ENCODE results near the gene DNAH12.

DNAH12 gene

DNA sequence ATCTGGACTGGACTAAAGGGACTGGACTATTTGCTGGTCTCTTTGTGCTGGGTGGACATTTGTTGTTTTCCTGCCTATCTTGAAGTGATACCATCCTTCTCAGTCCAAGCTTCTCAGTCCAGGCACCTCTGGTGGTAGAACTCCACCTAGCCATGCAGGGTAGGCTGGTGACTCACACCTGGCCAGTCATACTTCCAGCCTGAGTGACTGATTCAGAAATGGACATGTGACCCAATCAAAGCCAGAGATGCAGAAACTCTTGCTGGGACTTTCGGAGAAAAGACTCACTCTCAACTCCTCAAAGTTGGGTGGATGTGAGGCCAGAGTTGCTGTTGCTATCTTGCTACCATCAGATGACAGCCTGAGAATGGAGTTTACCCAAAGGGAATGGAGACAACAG lies 246.1 kb downstream of the DNAH12 start:
- no peak for DNase-seq

DNA sequence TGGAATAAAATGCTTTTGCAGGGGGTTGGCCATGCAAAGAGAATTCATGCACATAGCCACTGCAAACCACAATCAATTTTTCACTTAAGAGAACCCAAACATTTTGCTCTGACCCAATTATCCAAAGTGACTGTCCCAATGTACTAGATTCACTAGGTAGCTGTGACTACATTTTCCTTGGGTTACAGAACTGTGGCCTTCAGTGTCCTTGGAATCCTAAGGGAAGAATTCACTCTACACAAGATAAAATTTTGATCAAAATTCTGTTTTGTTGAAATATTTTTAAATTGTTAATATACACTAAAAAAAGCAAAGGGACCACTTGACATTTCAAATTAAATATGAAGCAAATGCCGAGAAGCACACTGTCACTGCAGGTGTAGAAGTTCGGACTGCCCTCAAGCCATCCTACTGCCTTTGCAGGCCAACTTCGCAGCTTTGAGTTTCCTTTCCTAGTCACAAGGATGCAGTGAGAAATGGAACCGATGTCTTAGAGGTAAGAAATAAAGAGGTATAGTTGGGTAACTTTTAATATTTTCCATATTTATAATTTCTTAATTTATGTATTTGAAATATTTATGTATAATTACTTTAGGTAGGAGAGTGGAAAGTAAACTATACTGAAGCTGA lies 251.1 kb downstream of the DNAH12 start:
- DNase-seq = no peak

GRCh38 chr3:57292159-57292896 lies 251.8 kb downstream of the DNAH12 start, which contains the start of gene ASB14:
TSS of gene ASB14 (minus strand) at chr3:57292685. CDS start at chr3:57292033, 652 bp downstream.
- DNase-seq = no peak

- no peak for DNase-seq
Observed at GRCh38 chr3:57288403-57288802, 255.7 kb downstream of the DNAH12 start.

DNA sequence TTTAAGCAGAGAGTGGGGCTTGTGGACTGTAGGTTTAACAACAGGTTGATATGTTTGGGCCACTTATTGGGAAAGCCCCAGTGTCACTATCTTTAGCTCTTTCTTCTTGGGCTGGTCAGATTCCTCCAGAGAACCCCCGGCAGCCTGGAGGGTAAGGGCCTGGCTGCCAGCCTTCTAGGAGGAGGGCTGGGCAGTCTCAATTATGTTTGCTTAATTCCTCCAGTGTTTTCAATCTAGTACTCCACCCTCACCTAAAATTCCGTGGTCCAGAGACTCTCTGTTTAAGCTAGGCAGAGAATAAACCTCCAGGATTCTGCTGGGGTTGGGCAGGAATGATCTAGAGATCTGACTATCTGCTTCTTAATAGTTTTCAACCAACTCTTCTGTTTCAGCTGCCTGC lies 256.9 kb downstream of the DNAH12 start:
- no peak for DNase-seq

- DNase-seq = no peak
Observed at GRCh38 chr3:57283334-57283733, 260.8 kb downstream of the DNAH12 start.

DNA sequence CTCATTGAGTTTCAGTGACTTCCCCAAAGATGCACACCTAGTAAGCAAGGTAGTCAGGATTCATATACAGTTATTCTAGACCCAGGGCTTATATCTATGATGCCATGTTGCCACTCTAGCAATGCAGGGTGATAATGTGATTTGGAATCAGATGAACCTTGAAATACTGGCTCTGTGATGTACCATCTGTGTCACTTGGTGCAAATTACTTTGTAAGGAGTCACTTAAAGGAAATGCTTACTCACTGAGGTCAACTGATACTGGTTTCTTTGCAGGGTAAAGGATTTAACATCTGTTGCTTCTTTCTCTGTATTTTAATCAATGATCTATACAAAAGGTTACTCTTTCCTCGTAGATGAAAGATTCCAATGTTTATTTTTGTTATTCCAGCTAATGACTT lies 262.4 kb downstream of the DNAH12 start:
- DNase-seq = no peak

- DNase-seq = no peak
Observed at GRCh38 chr3:57279685-57280084, 264.5 kb downstream of the DNAH12 start.

DNA sequence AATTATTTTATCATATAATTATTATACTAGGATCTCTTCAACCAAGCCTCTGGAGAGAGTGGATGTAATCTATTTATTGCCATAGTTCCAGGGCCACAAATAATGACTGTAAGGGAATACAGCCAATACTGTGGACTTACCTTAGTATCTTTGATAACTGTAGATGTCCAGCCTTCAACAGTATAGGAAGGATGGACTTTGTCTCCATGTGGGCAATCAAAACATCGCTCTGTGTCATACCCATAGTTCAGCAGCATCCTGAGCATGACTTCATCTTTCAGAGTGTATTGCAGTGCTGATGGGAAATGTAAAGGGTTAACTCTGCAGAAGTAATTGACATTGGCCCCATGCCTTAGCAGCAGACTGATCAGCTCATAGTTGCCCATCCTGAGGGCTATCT lies 265.9 kb downstream of the DNAH12 start:
- no peak for DNase-seq

GRCh38 chr3:57275393-57275792 lies 268.8 kb downstream of the DNAH12 start:
- DNase-seq = no peak

GRCh38 chr3:57274845-57275244 lies 269.3 kb downstream of the DNAH12 start:
- no peak for DNase-seq

- DNase-seq = no peak
Observed at GRCh38 chr3:57268416-57268815, 275.7 kb downstream of the DNAH12 start.

DNA sequence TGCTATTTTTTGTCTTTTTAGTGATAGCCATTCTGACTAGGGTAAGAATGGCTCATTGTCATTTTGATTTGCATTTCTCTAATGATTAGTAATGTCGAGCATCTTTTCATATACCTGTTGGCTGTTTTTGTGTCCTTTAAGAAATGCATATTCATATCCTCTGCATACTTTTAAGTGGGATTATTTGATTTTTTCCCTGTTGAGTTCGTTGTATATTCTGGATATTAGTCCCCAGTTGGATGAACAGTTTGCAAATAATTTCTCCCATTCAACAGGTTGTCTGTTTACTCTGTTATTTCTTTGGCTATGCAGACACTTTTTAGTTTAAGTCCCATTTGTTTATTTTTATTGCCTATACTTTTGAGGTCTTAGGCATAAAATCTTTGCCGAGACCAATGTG lies 282.2 kb downstream of the DNAH12 start:
- DNase-seq = no peak

GRCh38 chr3:57261119-57261518 lies 283.0 kb downstream of the DNAH12 start:
- DNase-seq = no peak

GRCh38 chr3:57257678-57258077 lies 286.5 kb downstream of the DNAH12 start:
- no peak for DNase-seq

DNA sequence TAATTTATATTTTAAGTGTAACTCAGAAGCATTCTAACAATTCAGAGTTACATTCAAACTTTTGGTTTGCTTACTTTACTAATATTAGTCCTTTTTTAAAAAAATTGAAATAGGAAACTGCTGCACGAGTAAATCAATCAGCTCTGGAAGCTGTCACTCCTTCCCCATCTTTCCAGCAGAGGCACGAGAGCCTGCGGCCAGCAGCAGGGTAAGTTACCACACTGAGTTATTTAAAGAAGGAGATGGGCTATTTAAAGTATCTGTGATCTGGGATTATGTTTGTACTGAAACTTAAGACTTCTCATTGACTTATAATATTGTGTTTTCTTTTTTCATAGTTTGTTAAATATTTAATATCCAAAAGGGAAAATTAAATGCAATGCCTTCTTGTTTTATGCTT lies 287.3 kb downstream of the DNAH12 start:
- peak; percentile 26 for DNase-seq

DNA sequence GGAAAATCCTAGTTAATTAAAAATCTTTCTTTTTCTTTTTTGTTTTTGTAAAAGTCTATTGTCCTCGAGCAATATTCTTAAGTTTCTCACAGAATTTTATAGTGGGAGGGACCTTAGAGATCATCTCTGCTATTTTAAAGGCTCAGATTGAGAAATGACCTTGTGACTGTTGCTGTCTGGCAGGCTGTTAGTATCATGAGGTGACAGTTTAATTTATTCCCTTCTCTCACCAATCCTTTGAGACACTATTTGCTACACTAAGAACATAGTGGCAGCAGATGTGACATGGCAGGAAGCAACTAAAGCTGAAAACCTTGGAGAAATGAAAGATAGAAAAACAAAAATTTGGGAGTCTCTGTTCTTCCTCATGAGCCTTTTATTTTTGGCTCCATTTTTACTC lies 291.7 kb downstream of the DNAH12 start:
- DNase-seq = no peak

DNA sequence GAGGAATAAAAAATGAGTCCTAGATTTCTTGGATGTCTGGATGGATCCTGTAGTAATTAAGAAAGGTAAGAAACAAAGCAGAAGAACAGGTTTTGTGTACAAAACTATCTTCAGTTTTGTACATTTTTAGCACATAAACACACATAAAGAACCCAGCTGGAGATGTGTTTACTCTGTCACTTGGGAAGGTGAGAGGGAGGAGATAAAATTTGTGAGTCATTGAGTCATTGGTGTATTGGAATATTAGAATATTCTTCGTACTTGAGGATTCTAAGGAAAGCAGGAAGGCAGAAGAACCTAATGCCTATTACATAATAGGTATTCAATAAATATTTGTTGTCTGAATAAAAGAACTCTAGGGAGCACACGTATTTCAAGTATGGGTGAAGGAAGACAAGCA lies 299.2 kb downstream of the DNAH12 start:
- DNase-seq = no peak

Measured in left hindlimb (tissue), 1 donor.